Hematopoietic multipotent progenitor cell treated with erythropoietin and hydrocortisone succinate and interleukin-3 and kit ligand, for 15 days (in vitro differentiated cells): ENCODE measurements around the gene TPD52L2.
"Not testable (repeated sequence)": the region's sequence is repeated elsewhere in the genome, so short reads cannot be mapped to it uniquely, and the experiment has no call there.

Experiments
- DNase-seq: peaks from one replicate; pipeline ENCODE4 v3.0.0-alpha.2; 2015; ENCODE audit warnings: low spot score

Gene TPD52L2

GRCh38 chr20:63855363-63856097 is 9.5 kb upstream of the TPD52L2 start:
- DNase-seq: no peak

GRCh38 chr20:63856098-63856511 is 9.0 kb upstream of the TPD52L2 start:
- DNase-seq: no peak

- DNase-seq: no peak
Measured at GRCh38 chr20:63857764-63858392, 7.2 kb upstream of the TPD52L2 start.

GRCh38 chr20:63858393-63859165 is 6.5 kb upstream of the TPD52L2 start:
- DNase-seq: no peak

- DNase-seq: no peak
Measured at GRCh38 chr20:63859166-63859699, 5.8 kb upstream of the TPD52L2 start.

GRCh38 chr20:63860325-63861051 is 4.6 kb upstream of the TPD52L2 start:
- no peak for DNase-seq

GRCh38 chr20:63861365-63861934 is 3.6 kb upstream of the TPD52L2 start, which contains the start of gene ABHD16B:
Gene ABHD16B (plus strand): TSS chr20:63861498. CDS start chr20:63861541, 43 bp downstream.
- no peak for DNase-seq

- no peak for DNase-seq
Measured at GRCh38 chr20:63861981-63862901, 2.8 kb upstream of the TPD52L2 start.

- DNase-seq: no peak
Measured at GRCh38 chr20:63863021-63863797, 1.9 kb upstream of the TPD52L2 start.

GRCh38 chr20:63863798-63864544 is 1.1 kb upstream of the TPD52L2 start:
- DNase-seq: peak; percentile 71

GRCh38 chr20:63864545-63864977 is 509 bp upstream of the TPD52L2 start:
- DNase-seq: no peak

GRCh38 chr20:63867042-63867441 is 2.0 kb downstream of the TPD52L2 start:
- DNase-seq: not testable (repeated sequence)

- no peak for DNase-seq
Measured at GRCh38 chr20:63868264-63868663, 3.2 kb downstream of the TPD52L2 start.

GRCh38 chr20:63873477-63873971 is 8.5 kb downstream of the TPD52L2 start:
- no peak for DNase-seq

- not testable (repeated sequence) for DNase-seq
Measured at GRCh38 chr20:63874241-63874640, 9.2 kb downstream of the TPD52L2 start.

- DNase-seq: no peak
Measured at GRCh38 chr20:63876489-63877036, 11.5 kb downstream of the TPD52L2 start.

GRCh38 chr20:63877755-63878470 is 12.8 kb downstream of the TPD52L2 start:
- DNase-seq: no peak
